ENCODE measurements around the gene GLB1L. TPM values are rescaled to one million over a fixed set of nuclear protein-coding genes. Genes with fewer than 3 reads are reported as not detected.
"Not testable (repeated sequence)": the region's sequence is repeated elsewhere in the genome, so short reads cannot be mapped to it uniquely, and the experiment has no call there.

The GLB1L gene
- polyA plus RNA-seq, 1 of the 3 experiments (the other 2 are of a cell fraction) = 11.7 TPM

DNA sequence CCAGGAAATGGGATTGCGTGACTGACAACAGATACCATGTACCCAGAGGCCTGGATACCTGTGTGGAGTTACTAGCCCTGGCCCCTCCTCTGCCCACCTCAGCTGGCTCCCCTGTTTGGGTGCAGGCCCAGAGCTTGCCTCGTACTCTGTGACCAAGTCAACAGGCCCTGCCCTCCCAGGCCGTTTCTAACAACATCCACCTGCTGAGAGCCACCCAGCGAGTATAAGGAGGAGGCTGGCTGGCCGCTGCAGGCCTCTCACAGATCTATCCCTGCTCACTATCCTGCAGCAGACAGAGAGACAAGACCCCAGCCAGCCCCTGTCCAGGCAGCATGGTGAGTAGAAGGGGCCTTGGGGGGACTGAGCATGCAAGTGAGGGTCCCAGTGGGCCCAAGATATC is 21.0 kb upstream of the GLB1L start:
- no peaks in the 10 kb centered on the region for H3F3A ChIP-seq (replicated peaks; ENCODE audit: insufficient read depth)
- no peak overlapping the region for H3K27ac ChIP-seq (ENCODE audit: low read depth in 2 of 2, low read length in 1 of 2)
- H3K4me2 ChIP-seq = no peak overlapping the region
- no peaks in the 10 kb centered on the region for H3K36me3 ChIP-seq (replicated peaks in 1 of 2; ENCODE audit: control insufficient read depth in 1 of 2, insufficient read depth in 2 of 2, low read length in 1 of 2)
- H3K9me3 ChIP-seq = no peaks in the 10 kb centered on the region
- no peaks in the 10 kb centered on the region for H3K79me2 ChIP-seq (ENCODE audit: insufficient read depth)
- TF ChIP-seq FOXM1 (IDR thresholded peaks at IDR 0.05; ENCODE audit: low read depth) (no peak), EP300 (IDR thresholded peaks at IDR 0.05; ENCODE audit: borderline replicate concordance in 1 of 2, low read depth in 1 of 2, low read length in 1 of 2) (no peak), EZH2phosphoT487 (IDR thresholded peaks at IDR 0.05; ENCODE audit: borderline replicate concordance, low read depth) (no peak), CHD2 (IDR thresholded peaks at IDR 0.05; ENCODE audit: low read length, partially characterized antibody) (no peak), FOSL2 (IDR thresholded peaks at IDR 0.05; ENCODE audit: borderline replicate concordance, low read depth) (no peak), SIN3A (IDR thresholded peaks at IDR 0.05; ENCODE audit: borderline replicate concordance, low read depth, low read length) (no peak), TCF12 (IDR thresholded peaks at IDR 0.05) (no peak)
- no peak for DNase-seq
- POLR2A ChIA-PET = no interaction called here
- CTCF ChIA-PET = interaction anchor here (0.5 to 5.9 kb wide), 4 partner anchors 12 to 286 kb away, joined by 3 to 62 read pairs (median 6); partner anchors contain the start of genes DNAJB2 and TUBA4A
- WGBS (ENCODE audit: low lambda C conversion rate) = no CpG with 5 or more reads among the region's 5 CpGs
- peaks cover 8% of the 10 kb centered on the region; the same call in 1 of the 2 replicates for H3K27me3 ChIP-seq (ENCODE audit: insufficient read depth)
- no peak overlapping the region for H3K9ac ChIP-seq
- H3K9me2 ChIP-seq = no peaks in the 10 kb centered on the region
- no peak overlapping the region for H3K4me3 ChIP-seq (ENCODE audit: low read depth in 2 of 2, low read length in 1 of 2)
- no peak overlapping the region for H2AFZ ChIP-seq (ENCODE audit: low read depth)
- H3K4me1 ChIP-seq (ENCODE audit: control insufficient read depth in 1 of 2, insufficient read depth in 2 of 2, low read depth in 1 of 2, low read length in 1 of 2) = peaks cover 0 to 14% of the 10 kb centered on the region in 2 experiments; a peak in 1 of 4 replicates
- H4K20me1 ChIP-seq (ENCODE audit: insufficient read depth) = no peaks in the 10 kb centered on the region

DNA sequence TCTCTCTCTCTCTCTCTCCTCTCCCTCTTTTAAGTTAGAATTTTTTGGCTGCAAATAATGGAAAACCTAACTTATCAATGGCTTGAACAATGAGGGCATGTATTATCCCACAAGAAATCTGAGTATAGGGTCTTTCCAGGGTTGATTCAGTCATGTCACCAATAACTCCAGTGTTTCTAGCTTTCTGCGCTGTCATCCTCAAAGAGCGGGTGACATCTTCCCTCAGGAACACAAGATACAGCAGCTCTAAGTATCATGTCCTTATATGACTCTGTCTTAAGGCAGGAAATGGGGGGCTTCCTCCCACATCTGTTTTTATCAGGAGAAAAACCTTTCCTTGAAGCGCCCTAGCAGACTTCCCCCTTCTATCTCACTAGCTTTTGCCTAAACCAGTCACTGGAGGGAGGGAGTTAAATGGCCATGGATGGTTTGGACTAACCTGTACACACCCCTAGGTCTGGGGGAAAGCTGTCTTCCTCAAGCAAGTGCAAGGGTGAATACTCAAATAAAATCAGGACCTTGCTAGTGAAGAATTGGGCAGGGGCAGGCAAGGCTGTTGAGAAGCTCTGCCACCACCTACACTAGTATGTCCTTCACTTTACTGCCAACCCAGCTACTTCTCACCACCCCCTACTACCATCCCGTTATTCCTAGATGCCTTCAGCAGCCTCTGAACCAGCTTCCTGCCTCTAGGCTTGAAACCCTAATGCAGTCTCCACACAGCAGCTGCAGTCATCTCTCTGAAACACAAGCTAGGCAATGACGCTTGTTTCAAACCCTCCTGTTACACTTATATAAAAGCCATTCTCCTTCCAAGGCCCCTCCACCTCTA is 16.0 kb upstream of the GLB1L start:
- Histone ChIP-seq H3K27ac (ENCODE audit: low read depth in 2 of 2, low read length in 1 of 2) (no peak overlapping the region), H3F3A (replicated peaks; ENCODE audit: insufficient read depth) (no peaks in the 10 kb centered on the region), H3K4me3 (ENCODE audit: low read depth in 2 of 2, low read length in 1 of 2) (no peak overlapping the region), H3K9me3 (no peaks in the 10 kb centered on the region), H3K27me3 (ENCODE audit: insufficient read depth) (peaks cover 28% of the 10 kb centered on the region; the same call in 1 of the 2 replicates), H4K20me1 (ENCODE audit: insufficient read depth) (no peaks in the 10 kb centered on the region), H2AFZ (ENCODE audit: low read depth) (no peak overlapping the region), H3K9me2 (no peaks in the 10 kb centered on the region), H3K36me3 (replicated peaks in 1 of 2; ENCODE audit: control insufficient read depth in 1 of 2, insufficient read depth in 2 of 2, low read length in 1 of 2) (no peaks in the 10 kb centered on the region), H3K79me2 (ENCODE audit: insufficient read depth) (no peaks in the 10 kb centered on the region), H3K9ac (no peak overlapping the region), H3K4me1 (ENCODE audit: control insufficient read depth in 1 of 2, insufficient read depth in 2 of 2, low read depth in 1 of 2, low read length in 1 of 2) (no peaks in the 10 kb centered on the region), H3K4me2 (no peak overlapping the region)
- no peak for TF ChIP-seq MXI1 (IDR thresholded peaks at IDR 0.05; ENCODE audit: low read depth, low read length)
- TF ChIP-seq, protein P1, sequence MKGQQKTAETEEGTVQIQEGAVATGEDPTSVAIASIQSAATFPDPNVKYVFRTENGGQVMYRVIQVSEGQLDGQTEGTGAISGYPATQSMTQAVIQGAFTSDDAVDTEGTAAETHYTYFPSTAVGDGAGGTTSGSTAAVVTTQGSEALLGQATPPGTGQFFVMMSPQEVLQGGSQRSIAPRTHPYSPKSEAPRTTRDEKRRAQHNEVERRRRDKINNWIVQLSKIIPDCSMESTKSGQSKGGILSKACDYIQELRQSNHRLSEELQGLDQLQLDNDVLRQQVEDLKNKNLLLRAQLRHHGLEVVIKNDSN (IDR thresholded peaks at IDR 0.05; ENCODE audit: borderline replicate concordance, low read depth) = no peak
- POLR2A ChIA-PET = interaction anchor here (0.7 to 1.6 kb wide), 3 partner anchors 15 to 87 kb away, joined by 3 to 4 read pairs (median 3); partner anchors contain the start of genes PTPRN and STK16
- no peak for DNase-seq
- WGBS (ENCODE audit: low lambda C conversion rate) = 51% methylated on average over 5 of the region's 5 CpGs
- CTCF ChIA-PET = interaction anchor here (1.1 to 3.5 kb wide), 4 partner anchors 9 to 33 kb away, joined by 3 to 20 read pairs (median 10); no protein-coding TSS in a partner anchor

DNA sequence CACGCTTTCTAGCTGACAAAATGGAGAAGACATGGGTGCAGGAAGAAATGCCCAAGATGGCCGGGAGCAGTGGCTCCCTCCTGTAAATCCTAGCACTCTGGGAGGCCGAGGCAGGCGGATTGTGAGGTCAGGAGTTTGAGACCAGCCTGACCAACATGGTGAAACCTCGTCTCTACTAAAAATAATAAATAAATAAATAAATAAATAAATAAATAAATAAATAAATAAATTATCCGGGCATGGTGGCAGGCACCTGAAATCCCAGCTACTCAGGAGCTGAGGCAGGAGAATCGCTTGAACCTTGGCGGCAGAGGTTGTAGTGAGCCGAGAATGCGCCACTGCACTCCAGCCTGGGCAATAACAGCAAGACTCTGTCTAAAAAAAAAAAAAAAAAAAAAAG is 13.7 kb upstream of the GLB1L start:
- POLR2A ChIA-PET = interaction anchor here (0.6 kb wide), 1 partner anchor 45 kb away, joined by 3 read pairs; no protein-coding TSS in a partner anchor
- not testable (repeated sequence) for H3K4me2 ChIP-seq; H3F3A ChIP-seq (replicated peaks; ENCODE audit: insufficient read depth); H3K27ac ChIP-seq (ENCODE audit: low read depth in 2 of 2, low read length in 1 of 2); H3K4me1 ChIP-seq (ENCODE audit: control insufficient read depth in 1 of 2, insufficient read depth in 2 of 2, low read depth in 1 of 2, low read length in 1 of 2); H3K36me3 ChIP-seq (replicated peaks in 1 of 2; ENCODE audit: control insufficient read depth in 1 of 2, insufficient read depth in 2 of 2, low read length in 1 of 2); DNase-seq; H3K79me2 ChIP-seq (ENCODE audit: insufficient read depth); H2AFZ ChIP-seq (ENCODE audit: low read depth); H3K9ac ChIP-seq; H3K9me3 ChIP-seq; H4K20me1 ChIP-seq (ENCODE audit: insufficient read depth); H3K9me2 ChIP-seq; H3K4me3 ChIP-seq (ENCODE audit: low read depth in 2 of 2, low read length in 1 of 2)
- 47% methylated on average over 10 of the region's 10 CpGs for WGBS (ENCODE audit: low lambda C conversion rate)
- CTCF ChIA-PET = interaction anchor here (0.8 to 1.2 kb wide), 4 partner anchors 19 to 99 kb away, joined by 3 to 5 read pairs (median 4); no protein-coding TSS in a partner anchor
- H3K27me3 ChIP-seq (ENCODE audit: insufficient read depth) = peaks cover 44% of the 10 kb centered on the region
